Frontal cortex (tissue), 4 donors: Measurements from ENCODE around the gene BATF. TPM values are rescaled to one million over a fixed set of nuclear protein-coding genes. Genes with fewer than 3 reads are reported as not detected.

Experiments
- DNase-seq, 2 donors: peaks; one replicate each; pipeline ENCODE4 v3.0.0; 2012; ENCODE audit warnings: low spot score in 2 of 2
- FAIRE-seq: peaks from 2 replicates; lab custom pipeline; 2012; peaks lifted over from hg19 to GRCh38; lab: Jason Lieb, UNC
- total RNA-seq: library from RNA; depleted of rRNA; stranded (reverse); fragments of >200 nt; gene quantifications from one replicate; pipeline ENCODE4 v1.2.3, GENCODE V29; 2014
- donor health status: control.
- donor health status: control.
- donor health status: control.

The BATF gene
- total RNA-seq, 1 donor from 2014 or later = 0.82 TPM

GRCh38 chr14:75497701-75498100 is 24.6 kb upstream of the BATF start:
- no peak for FAIRE-seq
- DNase-seq = no peak

GRCh38 chr14:75499084-75499875 is 23.0 kb upstream of the BATF start:
- DNase-seq (no peak), FAIRE-seq (no peak)

GRCh38 chr14:75501080-75501479 is 21.2 kb upstream of the BATF start:
- FAIRE-seq (no peak), DNase-seq (no peak)

GRCh38 chr14:75504411-75504810 is 17.9 kb upstream of the BATF start:
- DNase-seq = no peak
- FAIRE-seq = no peak

- DNase-seq = no peak
Observed at GRCh38 chr14:75506930-75507329, 15.3 kb upstream of the BATF start.

GRCh38 chr14:75510547-75510946 is 11.7 kb upstream of the BATF start:
- FAIRE-seq (no peak), DNase-seq (no peak)

More at GRCh38 chr14:75506930-75507329, 15.3 kb upstream of the BATF start:
- no peak for FAIRE-seq

GRCh38 chr14:75511201-75511600 is 11.1 kb upstream of the BATF start:
- FAIRE-seq = no peak
- DNase-seq = no peak

GRCh38 chr14:75513911-75514672 is 8.2 kb upstream of the BATF start:
- FAIRE-seq (no peak), DNase-seq (no peak)

- FAIRE-seq = no peak
- no peak for DNase-seq
Observed at GRCh38 chr14:75514673-75515628, 7.3 kb upstream of the BATF start.

- no peak for FAIRE-seq
- no peak for DNase-seq
Observed at GRCh38 chr14:75515629-75515996, 6.7 kb upstream of the BATF start.

- FAIRE-seq (no peak), DNase-seq (no peak)
Observed at GRCh38 chr14:75518625-75519024, 3.6 kb upstream of the BATF start.

- DNase-seq (no peak), FAIRE-seq (no peak)
Observed at GRCh38 chr14:75519394-75519793, 2.9 kb upstream of the BATF start.

- FAIRE-seq = no peak
- DNase-seq = no peak
Observed at GRCh38 chr14:75519826-75520728, 2.2 kb upstream of the BATF start.

GRCh38 chr14:75520852-75521251 is 1.4 kb upstream of the BATF start:
- no peak for FAIRE-seq
- DNase-seq = no peak

- FAIRE-seq (no peak), DNase-seq (no peak)
Observed at GRCh38 chr14:75521415-75522199, 662 bp upstream of the BATF start.

GRCh38 chr14:75522983-75523318 is 682 bp downstream of the BATF start:
- DNase-seq = no peak
- no peak for FAIRE-seq

- no peak for FAIRE-seq
- no peak for DNase-seq
Observed at GRCh38 chr14:75523771-75524171, 1.5 kb downstream of the BATF start.

GRCh38 chr14:75525969-75526368 is 3.7 kb downstream of the BATF start:
- DNase-seq = no peak
- no peak for FAIRE-seq
